ENCODE results near the gene TPK1.

The TPK1 gene

DNA sequence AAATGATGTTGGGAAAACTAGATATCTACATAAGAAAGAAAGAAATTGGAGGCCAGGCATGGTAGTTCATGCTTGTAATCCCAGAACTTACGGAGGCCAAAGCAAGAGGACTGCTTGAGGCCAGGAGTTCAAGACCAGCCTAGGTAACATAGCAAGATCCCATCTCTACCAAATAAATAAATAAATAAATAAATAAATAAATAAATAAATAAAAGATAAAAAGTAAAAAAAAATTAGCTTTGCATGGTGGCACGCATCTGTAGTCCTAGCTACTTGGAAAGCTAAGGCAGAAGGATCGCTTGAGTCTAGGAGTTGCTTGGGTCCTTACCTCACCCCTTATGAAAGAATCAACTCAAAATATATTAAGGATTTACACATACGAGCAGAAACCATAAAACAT is 238.9 kb downstream of the TPK1 start (continued):
- TF ChIP-seq, protein P1, sequence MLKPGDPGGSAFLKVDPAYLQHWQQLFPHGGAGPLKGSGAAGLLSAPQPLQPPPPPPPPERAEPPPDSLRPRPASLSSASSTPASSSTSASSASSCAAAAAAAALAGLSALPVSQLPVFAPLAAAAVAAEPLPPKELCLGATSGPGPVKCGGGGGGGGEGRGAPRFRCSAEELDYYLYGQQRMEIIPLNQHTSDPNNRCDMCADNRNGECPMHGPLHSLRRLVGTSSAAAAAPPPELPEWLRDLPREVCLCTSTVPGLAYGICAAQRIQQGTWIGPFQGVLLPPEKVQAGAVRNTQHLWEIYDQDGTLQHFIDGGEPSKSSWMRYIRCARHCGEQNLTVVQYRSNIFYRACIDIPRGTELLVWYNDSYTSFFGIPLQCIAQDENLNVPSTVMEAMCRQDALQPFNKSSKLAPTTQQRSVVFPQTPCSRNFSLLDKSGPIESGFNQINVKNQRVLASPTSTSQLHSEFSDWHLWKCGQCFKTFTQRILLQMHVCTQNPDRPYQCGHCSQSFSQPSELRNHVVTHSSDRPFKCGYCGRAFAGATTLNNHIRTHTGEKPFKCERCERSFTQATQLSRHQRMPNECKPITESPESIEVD (tag by site-specific recombination; IDR thresholded peaks at IDR 0.05), result no peak
- TF ChIP-seq KLF9 (tag by site-specific recombination; IDR thresholded peaks at IDR 0.05; ENCODE audit: low read depth) (no peak), PBX3 (CRISPR knock-in tag; IDR thresholded peaks at IDR 0.05) (no peak), ZNF394 (tag by site-specific recombination; IDR thresholded peaks at IDR 0.05; ENCODE audit: borderline replicate concordance) (peak; percentile 81), ZNF654 (tag by site-specific recombination; IDR thresholded peaks at IDR 0.05; ENCODE audit: low read depth) (0 out of 2 replicates have a peak, but pooled peaks have one; percentile 14), ZBTB1 (tag by site-specific recombination; IDR thresholded peaks at IDR 0.05) (no peak), ZNF514 (tag by site-specific recombination; IDR thresholded peaks at IDR 0.05) (no peak), ZNF426 (tag by site-specific recombination; IDR thresholded peaks at IDR 0.05) (peak; percentile 72), ZNF221 (tag by site-specific recombination; IDR thresholded peaks at IDR 0.05; ENCODE audit: borderline replicate concordance) (no peak), GLIS1 (tag by site-specific recombination; IDR thresholded peaks at IDR 0.05) (no peak), ZNF561 (tag by site-specific recombination; IDR thresholded peaks at IDR 0.05; ENCODE audit: borderline replicate concordance) (no peak), ZNF18 (tag by site-specific recombination; IDR thresholded peaks at IDR 0.05) (no peak), ZNF510 (tag by site-specific recombination; IDR thresholded peaks at IDR 0.05; ENCODE audit: insufficient replicate concordance) (peak; percentile 12), ZNF19 (tag by site-specific recombination; IDR thresholded peaks at IDR 0.05; ENCODE audit: low read depth) (no peak), ZNF202 (tag by site-specific recombination; IDR thresholded peaks at IDR 0.05; ENCODE audit: borderline replicate concordance) (peak; percentile 71; the same call in 1 of the 2 replicates), PRDM4 (tag by site-specific recombination; IDR thresholded peaks at IDR 0.05) (no peak)
- TF ChIP-seq, protein P2, sequence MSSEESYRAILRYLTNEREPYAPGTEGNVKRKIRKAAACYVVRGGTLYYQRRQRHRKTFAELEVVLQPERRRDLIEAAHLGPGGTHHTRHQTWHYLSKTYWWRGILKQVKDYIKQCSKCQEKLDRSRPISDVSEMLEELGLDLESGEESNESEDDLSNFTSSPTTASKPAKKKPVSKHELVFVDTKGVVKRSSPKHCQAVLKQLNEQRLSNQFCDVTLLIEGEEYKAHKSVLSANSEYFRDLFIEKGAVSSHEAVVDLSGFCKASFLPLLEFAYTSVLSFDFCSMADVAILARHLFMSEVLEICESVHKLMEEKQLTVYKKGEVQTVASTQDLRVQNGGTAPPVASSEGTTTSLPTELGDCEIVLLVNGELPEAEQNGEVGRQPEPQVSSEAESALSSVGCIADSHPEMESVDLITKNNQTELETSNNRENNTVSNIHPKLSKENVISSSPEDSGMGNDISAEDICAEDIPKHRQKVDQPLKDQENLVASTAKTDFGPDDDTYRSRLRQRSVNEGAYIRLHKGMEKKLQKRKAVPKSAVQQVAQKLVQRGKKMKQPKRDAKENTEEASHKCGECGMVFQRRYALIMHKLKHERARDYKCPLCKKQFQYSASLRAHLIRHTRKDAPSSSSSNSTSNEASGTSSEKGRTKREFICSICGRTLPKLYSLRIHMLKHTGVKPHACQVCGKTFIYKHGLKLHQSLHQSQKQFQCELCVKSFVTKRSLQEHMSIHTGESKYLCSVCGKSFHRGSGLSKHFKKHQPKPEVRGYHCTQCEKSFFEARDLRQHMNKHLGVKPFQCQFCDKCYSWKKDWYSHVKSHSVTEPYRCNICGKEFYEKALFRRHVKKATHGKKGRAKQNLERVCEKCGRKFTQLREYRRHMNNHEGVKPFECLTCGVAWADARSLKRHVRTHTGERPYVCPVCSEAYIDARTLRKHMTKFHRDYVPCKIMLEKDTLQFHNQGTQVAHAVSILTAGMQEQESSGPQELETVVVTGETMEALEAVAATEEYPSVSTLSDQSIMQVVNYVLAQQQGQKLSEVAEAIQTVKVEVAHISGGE (tag by site-specific recombination; conservative IDR thresholded peaks at IDR 0.05; ENCODE audit: low read depth), result peak; percentile 69

All from HEK293 (cell line).